HUDEP-2 (cell line): ENCODE data around the gene SETX.
"Not testable (repeated sequence)": the region's sequence is repeated elsewhere in the genome, so short reads cannot be mapped to it uniquely, and the experiment has no call there.

ENCODE experiments used
- DNase-seq, 76 experiments: peaks; one replicate each; lab custom pipeline; 2025; ENCODE audit not compliant: unreplicated experiment in 76 of 76; lab: John Stamatoyannopoulos, UW

The SETX gene

DNA sequence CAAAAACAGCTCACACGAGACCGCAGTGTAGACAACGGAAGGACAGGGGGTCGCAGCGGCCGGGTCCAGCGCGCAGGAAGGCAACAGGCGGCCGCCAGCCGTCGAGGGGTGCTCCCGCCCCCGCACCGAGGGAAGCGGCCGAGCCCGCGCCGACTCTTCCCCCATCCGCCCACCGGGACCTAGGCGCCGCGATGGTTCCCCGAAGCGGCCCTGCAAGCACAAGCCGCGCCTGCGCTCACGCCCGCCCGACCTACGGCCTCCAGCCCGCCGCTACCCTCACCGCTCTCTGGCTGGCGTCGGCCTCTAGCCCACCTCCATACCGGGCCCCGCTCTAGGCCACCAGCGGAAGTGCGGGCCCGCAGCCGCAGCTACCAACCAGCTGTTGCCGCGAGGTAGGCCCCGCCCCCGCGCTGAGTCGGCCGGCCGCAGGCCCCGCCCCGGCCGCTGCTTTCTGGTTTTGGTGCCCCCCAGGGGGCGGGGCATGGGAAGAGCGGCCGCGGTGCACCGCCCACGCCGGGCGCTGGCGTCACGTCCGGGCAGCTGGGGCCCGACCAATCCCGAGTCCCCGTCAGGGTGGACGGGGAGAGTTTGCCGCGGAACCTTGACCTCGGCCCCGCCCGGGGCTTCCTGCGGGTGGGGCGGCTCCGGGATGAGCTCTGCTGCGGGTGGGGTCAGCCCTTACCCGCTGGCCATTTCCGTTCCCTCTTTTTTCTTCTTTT is at the start of gene SETX:
TSS of gene SETX (minus strand) at position 350 of the 719 bp plus-strand sequence. CDS start 5,558 bp downstream, outside the sequence.
- DNase-seq, result peak; percentile 22 to 98 (median 95)

DNA sequence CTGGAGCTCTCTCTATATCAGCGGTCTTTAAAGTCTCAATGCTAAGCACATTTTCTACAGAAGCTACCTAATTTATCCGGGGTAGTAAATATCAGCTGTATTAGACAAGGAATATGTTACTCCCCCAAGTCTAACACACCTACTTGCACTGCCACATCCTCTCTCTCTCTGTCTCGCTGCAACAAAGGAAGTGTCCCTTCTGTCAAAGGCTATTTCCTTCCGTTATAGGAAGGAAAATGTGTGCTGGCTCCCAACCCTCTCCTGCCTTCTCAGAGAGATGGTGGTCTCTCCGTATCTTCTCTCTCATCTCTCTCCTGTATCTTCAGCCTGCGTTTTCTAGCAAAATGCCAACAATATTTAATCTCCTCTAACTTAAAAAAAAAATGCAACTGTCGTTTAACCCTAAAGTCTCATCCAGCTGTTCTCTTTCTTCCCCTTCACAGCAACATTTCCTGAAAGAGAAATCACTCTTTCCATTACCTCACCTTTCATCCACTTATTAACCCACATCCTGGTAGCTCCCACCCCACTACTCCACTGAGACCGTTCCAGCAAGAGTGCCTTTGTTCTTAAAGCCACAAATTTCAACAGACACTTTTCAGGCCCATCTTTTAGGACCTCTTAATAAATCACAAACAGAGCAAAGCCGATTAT is 49.6 kb upstream of the SETX start:
- peak in 1 of 76 experiments; percentile 2 for DNase-seq

GRCh38 chr9:132401824-132402223 is 47.0 kb upstream of the SETX start:
- no peak for DNase-seq

- no peak for DNase-seq
These were observed 40.8 kb upstream of the SETX start for GRCh38 chr9:132395560-132395959.

DNA sequence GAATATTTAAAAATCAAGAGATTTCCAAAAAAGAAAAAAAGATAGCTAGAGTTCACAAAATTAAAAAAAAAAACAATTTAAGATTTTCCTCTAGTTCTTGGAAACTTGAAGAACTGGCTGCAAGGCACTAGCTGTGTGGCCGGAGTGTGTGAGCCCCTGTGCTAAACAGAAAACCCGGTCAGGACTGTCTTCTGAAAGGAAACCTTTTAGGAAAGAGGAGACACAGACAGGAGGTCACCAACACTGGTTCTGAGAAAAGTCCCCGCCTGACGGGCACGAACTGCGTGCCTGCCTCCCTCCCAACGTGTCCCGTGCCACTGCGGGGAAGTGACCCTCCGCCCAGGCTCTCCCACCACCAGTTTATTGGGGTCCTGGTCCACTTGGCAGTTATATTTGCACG is 36.7 kb upstream of the SETX start:
- DNase-seq, result no peak

DNA sequence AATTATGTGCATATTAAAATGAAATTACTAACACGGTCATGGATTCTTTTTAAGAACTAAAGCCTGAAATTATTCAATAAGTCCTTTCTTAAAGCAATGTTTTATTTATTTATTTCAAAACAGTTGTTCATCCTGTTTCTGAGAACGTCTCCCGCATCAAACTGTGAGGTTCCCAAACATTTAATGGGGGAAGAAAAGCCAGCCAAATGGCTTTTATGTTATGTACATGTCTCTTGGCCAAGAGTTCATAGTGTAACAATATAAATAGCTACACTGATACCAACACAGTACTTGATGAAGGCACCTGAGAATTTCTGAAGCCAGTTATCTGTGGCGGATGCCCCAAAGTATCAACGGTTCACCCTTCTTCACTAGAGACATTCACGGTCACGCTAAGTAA is 36.2 kb upstream of the SETX start:
- DNase-seq, result no peak

- DNase-seq, result peak in 1 of 76 experiments; percentile 1
These were observed 32.3 kb upstream of the SETX start for GRCh38 chr9:132387133-132387532.

DNA sequence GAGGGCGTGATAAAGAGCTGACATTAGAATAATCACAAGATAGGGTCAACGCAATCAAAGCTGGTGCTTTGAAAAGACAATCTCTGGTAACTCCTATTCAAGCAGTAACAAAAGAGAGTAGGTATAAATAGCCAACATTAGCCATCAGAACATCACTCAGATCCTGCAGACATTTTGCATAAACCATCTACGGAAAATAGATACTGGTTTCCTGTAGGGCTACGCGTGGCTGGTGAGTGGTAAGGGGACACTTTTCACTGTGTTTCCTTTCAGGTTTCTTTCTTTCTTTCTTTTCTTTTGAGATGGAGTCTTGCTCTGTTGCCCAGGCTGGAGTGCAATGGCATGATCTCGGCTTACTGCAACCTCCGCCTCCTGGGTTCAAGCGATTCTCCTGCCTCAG is 29.6 kb upstream of the SETX start:
- no peak for DNase-seq

GRCh38 chr9:132383462-132383883 is 28.7 kb upstream of the SETX start:
- DNase-seq, result no peak

GRCh38 chr9:132381966-132382541 is 27.3 kb upstream of the SETX start:
- no peak for DNase-seq

- DNase-seq, result not testable (repeated sequence)
These were observed 23.6 kb upstream of the SETX start for GRCh38 chr9:132378416-132378815.

- DNase-seq, result not testable (repeated sequence)
These were observed 23.0 kb upstream of the SETX start for GRCh38 chr9:132377769-132378168.

DNA sequence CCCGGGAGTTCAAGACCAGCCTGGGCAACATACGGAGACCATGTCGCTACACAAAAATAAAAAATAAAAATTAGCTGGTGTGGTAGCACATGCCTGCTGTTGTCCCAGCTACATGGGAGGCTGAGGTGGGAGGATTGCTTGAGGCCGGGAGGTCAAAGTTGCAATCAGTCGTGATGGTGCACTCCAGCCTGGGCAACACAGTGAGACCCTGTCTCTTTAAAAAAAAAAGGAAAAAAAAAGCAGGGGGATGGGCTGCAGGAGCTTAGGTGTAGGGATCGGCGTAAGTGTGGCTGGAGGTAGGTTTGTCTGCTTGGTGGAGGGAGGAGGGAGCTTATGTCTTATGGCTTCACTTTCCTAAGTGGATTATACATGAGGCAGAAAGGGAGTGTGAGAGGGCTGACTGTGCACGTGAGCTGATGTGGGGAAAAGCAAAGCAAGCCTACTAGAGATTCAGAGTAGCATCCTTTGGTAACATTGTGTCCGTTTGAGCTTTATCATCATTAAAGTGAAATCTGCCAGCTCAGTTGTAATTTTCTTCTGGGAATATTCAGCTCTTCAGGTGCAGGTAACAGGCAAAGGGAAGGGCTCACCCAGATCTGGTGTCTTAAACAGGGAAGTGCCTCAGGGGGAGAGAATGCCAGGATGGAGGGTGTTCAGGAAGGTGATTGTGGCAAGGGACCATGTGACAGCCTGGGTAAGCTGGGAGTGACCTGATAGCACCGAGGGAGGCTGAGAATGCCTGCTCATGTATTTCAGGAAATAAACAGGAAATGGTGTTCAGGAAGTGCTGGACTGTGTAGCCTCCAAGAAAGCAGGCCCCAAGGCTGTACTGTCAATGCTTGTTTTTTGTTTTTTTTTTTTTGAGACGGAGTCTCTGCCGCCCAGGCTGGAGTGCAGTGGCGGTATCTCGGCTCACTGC is 17.6 kb upstream of the SETX start:
- DNase-seq, result no peak

GRCh38 chr9:132370592-132370991 is 15.8 kb upstream of the SETX start:
- no peak for DNase-seq

GRCh38 chr9:132369421-132369820 is 14.6 kb upstream of the SETX start:
- DNase-seq, result no peak

DNA sequence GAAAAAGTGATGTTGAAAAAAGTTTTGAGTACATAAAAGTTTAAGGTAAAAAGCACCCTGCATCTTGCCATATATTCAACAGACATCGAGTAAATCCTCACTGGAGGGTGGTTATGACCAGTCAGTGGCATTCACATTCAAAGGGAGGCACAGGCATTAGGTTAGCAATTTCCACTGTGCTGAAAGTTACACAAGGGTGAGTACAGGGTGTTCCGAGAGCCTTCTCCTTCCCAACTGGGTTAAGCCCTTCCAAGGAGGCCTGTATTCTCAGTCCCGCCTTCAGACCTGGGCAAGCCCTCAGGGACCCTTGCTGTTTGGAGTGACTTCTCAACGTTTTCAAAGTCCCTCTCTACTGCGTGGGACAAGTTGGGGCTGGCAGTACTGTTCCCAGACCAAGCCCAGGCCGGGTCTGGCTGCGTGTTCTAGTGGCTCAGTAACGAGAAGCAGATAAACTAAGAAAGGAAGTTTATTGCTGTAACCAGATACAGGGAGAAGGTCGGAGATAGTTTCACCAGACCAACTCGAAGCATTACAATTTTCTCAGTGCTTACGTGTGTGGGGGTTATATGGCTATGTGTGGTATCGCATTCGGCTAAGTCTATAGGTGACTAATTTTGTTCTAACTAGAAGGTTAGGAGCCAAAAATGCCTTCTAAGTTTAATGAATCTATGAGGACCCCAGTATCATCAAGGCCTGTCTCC is 13.0 kb upstream of the SETX start:
- DNase-seq, result no peak

DNA sequence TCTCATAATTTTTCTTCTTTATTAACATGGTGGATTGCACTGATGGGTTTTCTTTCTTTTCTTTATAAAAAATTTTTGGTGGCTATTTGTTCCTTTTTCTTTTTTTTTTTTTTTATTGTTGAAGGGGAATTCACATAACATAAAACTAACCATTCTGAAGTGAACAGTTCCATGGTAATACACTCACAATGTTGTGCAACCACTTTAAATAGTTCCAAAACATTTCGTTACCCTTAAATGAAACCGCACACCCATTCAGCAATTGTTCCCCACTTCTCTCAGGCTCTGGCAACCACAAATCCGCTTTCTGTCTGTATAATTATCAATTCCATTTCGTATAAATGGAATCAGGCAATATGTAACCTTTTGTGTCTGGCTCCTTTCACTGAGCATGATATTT is 11.7 kb upstream of the SETX start:
- DNase-seq, result no peak

- no peak for DNase-seq
These were observed 11.2 kb upstream of the SETX start for GRCh38 chr9:132365986-132366385.

- no peak for DNase-seq
These were observed 9.3 kb upstream of the SETX start for GRCh38 chr9:132364068-132364467.

- no peak for DNase-seq
These were observed 3.0 kb upstream of the SETX start for GRCh38 chr9:132357764-132358163.
